SK-N-SH (cell line): Measurements from ENCODE around the gene ABCB10. TPM values are rescaled to one million over a fixed set of nuclear protein-coding genes. Genes with fewer than 3 reads are reported as not detected.

ENCODE experiments used
- CTCF ChIA-PET: fragments of 300-600, 350-600 bp; formaldehyde crosslinking; extraction: SDS; loops from one replicate; lab custom pipeline; 2021; lab: Yijun Ruan, JAX
- POLR2A ChIA-PET: fragments of 350-600 bp; sonication (Branson Sonifier 250); formaldehyde crosslinking; extraction: SDS; loops from one replicate; lab custom pipeline; 2020; ENCODE audit warnings: antibody characterized with exemption, inconsistent platforms; lab: Yijun Ruan, JAX
- DNase-seq: peaks from one replicate; pipeline ENCODE4 v3.0.0; 2012
- H2AFZ ChIP-seq: fragments of 200-600 bp; sonication (generic); 2 replicates; pipeline ENCODE4 v1.8.1; 2016; ENCODE audit warnings: antibody characterized with exemption, mild to moderate bottlenecking, low read depth
- H3F3A ChIP-seq: fragments of 200-600 bp; sonication (generic); replicated peaks from 2 replicates; pipeline ENCODE3; 2016; ENCODE audit warnings: antibody characterized with exemption, mild to moderate bottlenecking; ENCODE audit not compliant: insufficient read depth
- H3K27ac ChIP-seq, 2 experiments: fragments of 200-500 bp in 1 of 2; fragments of 200-600 bp in 1 of 2; sonication (Bioruptor generic) in 1 of 2; sonication (generic), shearing (Covaris generic) in 1 of 2; 2 replicates each; pipeline versions ENCODE4 v1.5.1 to v1.6.1; 2014 to 2016; ENCODE audit warnings: low read depth in 2 of 2, inconsistent platforms in 1 of 2, low read length in 1 of 2, mild to moderate bottlenecking in 1 of 2, mixed read lengths in 1 of 2
- H3K27me3 ChIP-seq: fragments of 200-600 bp; sonication (generic), shearing (Covaris generic); 2 replicates; pipeline ENCODE4 v1.6.1; 2016; ENCODE audit warnings: mixed run types; ENCODE audit not compliant: insufficient read depth
- H3K36me3 ChIP-seq, 2 experiments: fragments of 200-500 bp in 1 of 2; fragments of 200-600 bp in 1 of 2; sonication (Bioruptor generic) in 1 of 2; sonication (generic) in 1 of 2; replicated peaks in 1 of 2; 2 replicates each; pipeline versions ENCODE3 to v1.5.1; 2014 to 2016; ENCODE audit warnings: low read length in 1 of 2, mild to moderate bottlenecking in 1 of 2; ENCODE audit not compliant: insufficient read depth in 2 of 2, control insufficient read depth in 1 of 2
- H3K4me1 ChIP-seq, 2 experiments: fragments of 200-500 bp in 1 of 2; fragments of 200-600 bp in 1 of 2; sonication (Bioruptor generic) in 1 of 2; sonication (generic), shearing (Covaris generic) in 1 of 2; 2 replicates each; pipeline versions ENCODE4 v1.5.1 to v1.6.1; 2014 to 2016; ENCODE audit warnings: low read depth in 1 of 2, low read length in 1 of 2, mixed run types in 1 of 2; ENCODE audit not compliant: insufficient read depth in 2 of 2, control insufficient read depth in 1 of 2
- H3K4me2 ChIP-seq: fragments of 200-600 bp; sonication (generic), shearing (Covaris generic); 2 replicates; pipeline ENCODE4 v1.6.1; 2017; ENCODE audit warnings: mixed run types
- H3K4me3 ChIP-seq, 2 experiments: fragments of 200-500 bp in 1 of 2; fragments of 200-600 bp in 1 of 2; sonication (Bioruptor generic) in 1 of 2; sonication (generic), shearing (Covaris generic) in 1 of 2; 2 replicates each; pipeline versions ENCODE4 v1.5.1 to v1.8.1; 2014 to 2016; ENCODE audit warnings: low read depth in 2 of 2, inconsistent platforms in 1 of 2, low read length in 1 of 2, mild to moderate bottlenecking in 1 of 2, mixed read lengths in 1 of 2, moderate library complexity in 1 of 2
- H3K79me2 ChIP-seq: fragments of 200-600 bp; sonication (generic); 2 replicates; pipeline ENCODE4 v1.8.1; 2017; ENCODE audit warnings: mild to moderate bottlenecking; ENCODE audit not compliant: insufficient read depth
- H3K9ac ChIP-seq: fragments of 200-600 bp; sonication (generic); 2 replicates; pipeline ENCODE4 v1.6.1; 2017; ENCODE audit warnings: mixed run types
- H3K9me2 ChIP-seq: fragments of 200-600 bp; sonication (generic); 2 replicates; pipeline ENCODE4 v1.6.1; 2017; ENCODE audit warnings: mixed run types
- H3K9me3 ChIP-seq: fragments of 200-600 bp; sonication (generic); 2 replicates; pipeline ENCODE4 v1.6.1; 2017; ENCODE audit warnings: mixed run types, mild to moderate bottlenecking, moderate library complexity
- H4K20me1 ChIP-seq: fragments of 200-600 bp; sonication (generic); 2 replicates; pipeline ENCODE4 v1.6.1; 2017; ENCODE audit warnings: mild to moderate bottlenecking, mixed run types; ENCODE audit not compliant: insufficient read depth
- CTCF ChIP-seq: fragments of 200-600 bp; sonication (generic); IDR thresholded peaks from 2 replicates; pipeline ENCODE4 v1.6.1; 2017; ENCODE audit warnings: antibody characterized with exemption, mild to moderate bottlenecking, moderate library complexity
- ELF1 ChIP-seq: IDR thresholded peaks from 2 replicates; pipeline ENCODE4 v1.4.0; 2012
- EZH2phosphoT487 ChIP-seq: fragments of 200-600 bp; sonication (generic); IDR thresholded peaks from 2 replicates; pipeline ENCODE4 v1.6.1; 2017; ENCODE audit warnings: low read depth, mixed run types, mild to moderate bottlenecking, antibody characterized with exemption, moderate library complexity, borderline replicate concordance
- GABPA ChIP-seq: IDR thresholded peaks from 2 replicates; pipeline ENCODE4 v1.4.0; 2012; ENCODE audit warnings: low read depth, mild to moderate bottlenecking
- GATA2 ChIP-seq: sonication (generic); formaldehyde crosslinking; IDR thresholded peaks from 2 replicates; pipeline ENCODE4 v1.5.0; 2020; ENCODE audit warnings: mild to moderate bottlenecking, missing genetic modification reagents
- MXI1 ChIP-seq: IDR thresholded peaks from 2 replicates; pipeline ENCODE4 v1.6.1; 2012; ENCODE audit warnings: mild to moderate bottlenecking, low read depth, low read length, improper control_type of control experiment
- RCOR1 ChIP-seq: fragments of 150-350 bp; IDR thresholded peaks from 2 replicates; pipeline ENCODE4 v1.6.1; 2017; ENCODE audit warnings: antibody characterized with exemption, low read length
- TCF12 ChIP-seq: IDR thresholded peaks from 2 replicates; pipeline ENCODE4 v1.4.0; 2012
- TEAD4 ChIP-seq: IDR thresholded peaks from 2 replicates; pipeline ENCODE4 v1.4.0; 2012; ENCODE audit warnings: mild to moderate bottlenecking, borderline replicate concordance; ENCODE audit not compliant: insufficient read depth
- YY1 ChIP-seq: IDR thresholded peaks from 2 replicates; pipeline ENCODE4 v1.4.0; 2012; ENCODE audit warnings: low read depth, mild to moderate bottlenecking
- WGBS: methylation state at CpG from one replicate; pipeline ENCODE4 v1.1.6; 2017; ENCODE audit warnings: low lambda C conversion rate; 5-methylcytosine and 5-hydroxymethylcytosine counted together
- polyA plus RNA-seq, 3 experiments: library from polyadenylated mRNA; depleted of rRNA; stranded (reverse); fragments of >200 nt; gene quantifications; 2 replicates each; pipeline ENCODE4 v1.2.3, GENCODE V29; 2012
- TF ChIP-seq, protein P1 (sequence below): IDR thresholded peaks from 2 replicates; pipeline ENCODE4 v1.4.0; 2012; ENCODE audit warnings: low read depth, borderline replicate concordance

The ABCB10 gene
- polyA plus RNA-seq, 1 of the 3 experiments (the other 2 are of a cell fraction) = 5.7 TPM

- Histone ChIP-seq H3K9me3 (no peaks in the 10 kb centered on the region), H3K4me3 (no peak overlapping the region), H2AFZ (peak overlapping the region; percentile 12; the same call in 1 of the 2 replicates), H3K27me3 (no peaks in the 10 kb centered on the region), H3K27ac (no peak overlapping the region; a peak in 1 of 4 replicates), H3K79me2 (no peaks in the 10 kb centered on the region), H3K36me3 (no peaks in the 10 kb centered on the region), H3K4me1 (peaks cover 0 to 8% of the 10 kb centered on the region in 2 experiments; a peak in 1 of 4 replicates), H4K20me1 (no peaks in the 10 kb centered on the region), H3K9ac (no peak overlapping the region), H3F3A (no peaks in the 10 kb centered on the region), H3K9me2 (no peaks in the 10 kb centered on the region), H3K4me2 (no peak overlapping the region; the same call in 1 of the 2 replicates)
- TF ChIP-seq CTCF = no peak
- 0 out of 2 replicates have a peak, but pooled peaks have one; percentile 43 for TF ChIP-seq MXI1
- no peak for TF ChIP-seq GATA2 (CRISPR knock-in tag)
- TF ChIP-seq RCOR1 = no peak
- no peak for TF ChIP-seq TEAD4
- ChIA-PET POLR2A (no interaction called here), CTCF (interaction anchor here (1.1 to 2.4 kb wide), 4 partner anchors 10 to 731 kb away, joined by 3 to 12 read pairs (median 4); partner anchors contain the start of gene ABCB10)
- WGBS = 51% methylated on average over 8 of the region's 9 CpGs
- peak; percentile 58 for DNase-seq
Observed at GRCh38 chr1:229579059-229579673, 20.7 kb upstream of the ABCB10 start.

DNA sequence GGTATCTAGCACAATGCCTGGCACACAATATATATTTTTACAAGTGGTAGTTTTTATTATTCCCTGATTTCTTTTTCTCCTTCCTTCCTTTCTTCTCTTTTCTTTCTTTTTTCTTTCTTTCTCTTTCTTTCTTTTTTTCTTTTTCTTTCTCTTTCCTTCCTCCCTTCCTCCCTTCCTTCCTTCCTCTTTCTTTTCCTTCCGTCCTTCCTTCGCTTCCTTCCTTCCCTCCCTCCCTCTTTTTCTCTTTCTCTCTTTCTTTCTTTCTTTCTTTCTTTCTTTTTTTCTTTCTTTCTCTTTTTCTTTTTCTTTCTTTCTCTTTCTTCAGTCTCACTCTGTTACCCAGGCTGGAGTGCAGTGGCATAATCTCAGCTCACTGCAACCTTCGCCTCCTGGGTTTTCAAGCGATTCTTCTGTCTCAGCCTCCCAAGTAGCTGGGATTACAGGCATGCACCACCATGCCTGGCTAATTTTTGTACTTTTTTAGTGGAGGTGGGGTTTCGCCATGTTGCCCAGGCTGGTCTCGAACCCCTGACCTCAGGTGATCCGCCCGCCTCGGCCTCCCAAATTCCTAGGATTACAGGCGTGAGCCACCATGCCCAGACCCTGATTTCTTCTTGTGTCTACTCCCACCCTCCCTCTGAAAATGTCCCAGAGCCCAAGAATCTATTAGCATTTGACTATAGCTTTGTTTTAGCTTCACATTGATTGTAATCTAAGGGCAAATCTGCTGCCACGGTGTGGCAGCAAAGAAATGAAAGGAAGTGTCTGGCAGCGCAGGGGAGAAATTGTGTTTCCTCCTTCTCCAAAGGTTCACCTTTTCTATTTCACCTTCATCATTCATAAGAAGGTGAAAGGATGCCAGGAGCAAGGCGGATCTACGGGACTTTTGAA is 19.9 kb upstream of the ABCB10 start:
- Histone ChIP-seq H3K27ac (no peak overlapping the region; a peak in 1 of 4 replicates), H3K9me3 (no peaks in the 10 kb centered on the region), H3K9ac (no peak overlapping the region), H4K20me1 (no peaks in the 10 kb centered on the region), H3K9me2 (no peaks in the 10 kb centered on the region), H3K79me2 (no peaks in the 10 kb centered on the region), H2AFZ (no peak overlapping the region), H3K4me3 (no peak overlapping the region), H3K4me2 (no peak overlapping the region; the same call in 1 of the 2 replicates), H3K36me3 (no peaks in the 10 kb centered on the region), H3K4me1 (peaks cover 0 to 8% of the 10 kb centered on the region in 2 experiments; a peak in 1 of 4 replicates), H3K27me3 (no peaks in the 10 kb centered on the region), H3F3A (no peaks in the 10 kb centered on the region)
- ChIA-PET POLR2A (no interaction called here), CTCF (interaction anchor here (1.1 to 2.4 kb wide), 4 partner anchors 9 to 731 kb away, joined by 3 to 12 read pairs (median 4); partner anchors contain the start of gene ABCB10)
- 83% methylated on average over 14 of the region's 14 CpGs for WGBS
- DNase-seq = no peak
- TF ChIP-seq CTCF = no peak
- TF ChIP-seq YY1 = no peak
- no peak for TF ChIP-seq TCF12
- TF ChIP-seq MXI1 = no peak
- TF ChIP-seq, protein P1, sequence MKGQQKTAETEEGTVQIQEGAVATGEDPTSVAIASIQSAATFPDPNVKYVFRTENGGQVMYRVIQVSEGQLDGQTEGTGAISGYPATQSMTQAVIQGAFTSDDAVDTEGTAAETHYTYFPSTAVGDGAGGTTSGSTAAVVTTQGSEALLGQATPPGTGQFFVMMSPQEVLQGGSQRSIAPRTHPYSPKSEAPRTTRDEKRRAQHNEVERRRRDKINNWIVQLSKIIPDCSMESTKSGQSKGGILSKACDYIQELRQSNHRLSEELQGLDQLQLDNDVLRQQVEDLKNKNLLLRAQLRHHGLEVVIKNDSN = no peak
- no peak for TF ChIP-seq EZH2phosphoT487
- TF ChIP-seq GABPA = no peak
- no peak for TF ChIP-seq ELF1
